Progenitor cell of endocrine pancreas (in vitro differentiated cells): ENCODE data around the gene CDK7. TPM values are rescaled to one million over a fixed set of nuclear protein-coding genes. Genes with fewer than 3 reads are reported as not detected.

Experiments used
- DNase-seq: peaks from one replicate; pipeline ENCODE4 v3.0.0; 2021; ENCODE audit warnings: low spot score; ENCODE audit not compliant: unreplicated experiment
- H3K27ac Mint-ChIP-seq: 2 replicates; pipeline ENCODE4 v1.8.0; 2021; ENCODE audit warnings: mild to moderate bottlenecking, moderate library complexity, mixed read lengths
- H3K27me3 Mint-ChIP-seq: 2 replicates; pipeline ENCODE4 v1.8.0; 2021; ENCODE audit warnings: mixed read lengths
- H3K36me3 Mint-ChIP-seq: 2 replicates; pipeline ENCODE4 v1.8.0; 2022; ENCODE audit warnings: mixed read lengths; ENCODE audit not compliant: insufficient read depth
- H3K4me1 Mint-ChIP-seq: 2 replicates; pipeline ENCODE4 v1.8.0; 2021; ENCODE audit warnings: low read depth, mixed read lengths
- H3K4me3 Mint-ChIP-seq: 2 replicates; pipeline ENCODE4 v1.8.0; 2021; ENCODE audit warnings: low read depth, mild to moderate bottlenecking, moderate library complexity, mixed read lengths
- H3K9me3 Mint-ChIP-seq: 2 replicates; pipeline ENCODE4 v1.8.0; 2021; ENCODE audit warnings: low read depth, mixed read lengths
- CTCF ChIP-seq: fragments of 200-600 bp; sonication (generic); IDR thresholded peaks from one replicate; pipeline ENCODE4 v1.5.0; 2021; ENCODE audit warnings: antibody characterized with exemption, mild to moderate bottlenecking; ENCODE audit not compliant: unreplicated experiment
- long read RNA-seq: library from polyadenylated mRNA; unstranded; transcript quantifications from one replicate; pipeline ENCODE4 v2.0.0, GENCODE V29; 2020
- total RNA-seq: library from RNA; stranded (reverse); gene quantifications from 2 replicates; pipeline ENCODE4 v1.2.1, GENCODE V29; 2021

The CDK7 gene
- total RNA-seq = 30.8 TPM in 2 replicates
- long read RNA-seq, transcript CDK7-201 (12 exons, 1,439 nt) = major isoform, 36 of 42 reads
- long read RNA-seq, partial matches to known transcripts = 0 of 42 reads
- long read RNA-seq, other reads (novel, unspliced or antisense) = 6 of 42 reads

- DNase-seq = peak; percentile 77
- H3K4me3 Mint-ChIP-seq = peak within 1 kb of the TSS; percentile 93
- TF ChIP-seq CTCF = no peak
- H3K27me3 Mint-ChIP-seq = no peaks in the 10 kb centered on the region
- no peaks in the 10 kb centered on the region for H3K9me3 Mint-ChIP-seq
- peak within 1 kb of the TSS; percentile 88 for H3K27ac Mint-ChIP-seq
- H3K4me1 Mint-ChIP-seq = peaks cover 20% of the 10 kb centered on the region
- H3K36me3 Mint-ChIP-seq = peaks cover 10% of the 10 kb centered on the region
Measured at GRCh38 chr5:69234457-69235268, at the start of gene CDK7. Gene CDK7 (plus strand): TSS chr5:69234886. CDS start chr5:69234976, 90 bp downstream.

GRCh38 chr5:69187342-69187741, 47.3 kb upstream of the CDK7 start:
- no peak for TF ChIP-seq CTCF
- no peak overlapping the region for H3K27ac Mint-ChIP-seq

GRCh38 chr5:69188811-69189161, 45.9 kb upstream of the CDK7 start:
- DNase-seq = no peak
- H3K4me3 Mint-ChIP-seq = peak overlapping the region; percentile 97

More at GRCh38 chr5:69187342-69187741, 47.3 kb upstream of the CDK7 start:
- H3K36me3 Mint-ChIP-seq = no peaks in the 10 kb centered on the region
- H3K4me1 Mint-ChIP-seq = peaks cover 3% of the 10 kb centered on the region
- H3K9me3 Mint-ChIP-seq = no peaks in the 10 kb centered on the region
- H3K27me3 Mint-ChIP-seq = no peaks in the 10 kb centered on the region
- H3K4me3 Mint-ChIP-seq = peak overlapping the region; percentile 62
- DNase-seq = no peak

GRCh38 chr5:69189162-69190086, 45.3 kb upstream of the CDK7 start, which contains the start of gene CENPH:
Gene CENPH (plus strand): TSS chr5:69189583. CDS start chr5:69189635, 52 bp downstream.
- H3K27ac Mint-ChIP-seq = peak within 1 kb of the TSS; percentile 98
- no peak for TF ChIP-seq CTCF

More at GRCh38 chr5:69188811-69189161, 45.9 kb upstream of the CDK7 start:
- H3K27ac Mint-ChIP-seq = peak overlapping the region; percentile 98
- no peak for TF ChIP-seq CTCF
- H3K9me3 Mint-ChIP-seq = no peaks in the 10 kb centered on the region
- no peaks in the 10 kb centered on the region for H3K36me3 Mint-ChIP-seq
- peaks cover 3% of the 10 kb centered on the region for H3K4me1 Mint-ChIP-seq
- H3K27me3 Mint-ChIP-seq = no peaks in the 10 kb centered on the region

GRCh38 chr5:69202497-69202896, 32.2 kb upstream of the CDK7 start:
- no peaks in the 10 kb centered on the region for H3K9me3 Mint-ChIP-seq
- no peak for TF ChIP-seq CTCF
- no peak overlapping the region for H3K4me3 Mint-ChIP-seq
- DNase-seq = no peak
- peaks cover 5% of the 10 kb centered on the region for H3K36me3 Mint-ChIP-seq
- no peak overlapping the region for H3K27ac Mint-ChIP-seq
- no peaks in the 10 kb centered on the region for H3K4me1 Mint-ChIP-seq
- H3K27me3 Mint-ChIP-seq = no peaks in the 10 kb centered on the region

More at GRCh38 chr5:69189162-69190086, 45.3 kb upstream of the CDK7 start, which contains the start of gene CENPH:
- Mint-ChIP-seq H3K4me3 (peak within 1 kb of the TSS; percentile 97), H3K4me1 (peaks cover 3% of the 10 kb centered on the region), H3K9me3 (no peaks in the 10 kb centered on the region), H3K36me3 (no peaks in the 10 kb centered on the region), H3K27me3 (no peaks in the 10 kb centered on the region)
- peak; percentile 85 for DNase-seq
